GM19023 (cell line): Measurements from ENCODE around the gene CIROP.
A peak's percentile ranks its signal among the peaks of the same experiment; 100 is the strongest.

Experiments used
- ATAC-seq: cut with Tn5 transposase; IDR thresholded peaks from one replicate; pipeline ENCODE4 v1.9.1; 2021; ENCODE audit warnings: mild to moderate bottlenecking, moderate library complexity; ENCODE audit not compliant: unreplicated experiment

Gene CIROP

GRCh38 chr14:23095196-23096108, 9.3 kb downstream of the CIROP start, which contains the start of gene C14orf119:
Gene C14orf119 (plus strand): TSS chr14:23095505. CDS start chr14:23097659, 2,154 bp downstream.
- peak; percentile 92 for ATAC-seq

GRCh38 chr14:23094666-23095195, 10.1 kb downstream of the CIROP start, which contains the start of gene ACIN1:
Gene ACIN1 (minus strand): TSS chr14:23095136. CDS start chr14:23095112, 24 bp downstream.
- peak; percentile 39 for ATAC-seq

GRCh38 chr14:23093991-23094665, 10.7 kb downstream of the CIROP start:
- ATAC-seq = no peak

GRCh38 chr14:23093526-23093925, 11.3 kb downstream of the CIROP start:
- ATAC-seq = no peak

- no peak for ATAC-seq
Measured at GRCh38 chr14:23093104-23093503, 11.7 kb downstream of the CIROP start.

GRCh38 chr14:23091294-23092225, 13.2 kb downstream of the CIROP start:
- no peak for ATAC-seq

- no peak for ATAC-seq
Measured at GRCh38 chr14:23090254-23090636, 14.5 kb downstream of the CIROP start.

GRCh38 chr14:23089498-23090253, 15.1 kb downstream of the CIROP start:
- ATAC-seq = no peak

GRCh38 chr14:23086565-23086964, 18.2 kb downstream of the CIROP start:
- ATAC-seq = no peak

GRCh38 chr14:23085458-23085857, 19.3 kb downstream of the CIROP start:
- ATAC-seq = no peak

GRCh38 chr14:23080474-23080873, 24.3 kb downstream of the CIROP start:
- ATAC-seq = no peak

GRCh38 chr14:23079716-23080115, 25.1 kb downstream of the CIROP start:
- no peak for ATAC-seq

- no peak for ATAC-seq
Measured at GRCh38 chr14:23078692-23079116, 26.1 kb downstream of the CIROP start.

GRCh38 chr14:23077962-23078361, 26.8 kb downstream of the CIROP start:
- no peak for ATAC-seq

- no peak for ATAC-seq
Measured at GRCh38 chr14:23076785-23077408, 27.9 kb downstream of the CIROP start.

GRCh38 chr14:23074906-23075305, 29.9 kb downstream of the CIROP start:
- ATAC-seq = no peak

GRCh38 chr14:23071921-23072539, 32.8 kb downstream of the CIROP start:
- no peak for ATAC-seq

- ATAC-seq = peak; percentile 76
Measured at GRCh38 chr14:23071244-23071920, 33.4 kb downstream of the CIROP start.
